Activated CD4-positive, alpha-beta T cell treated with anti-CD3 and anti-CD28 coated beads, Interleukin-2, amount 10 ng/mL, durations not matched to agents 7 days and 5 days (primary cell): Measurements from ENCODE around the gene KIAA0319L. TPM values are rescaled to one million over a fixed set of nuclear protein-coding genes. Genes with fewer than 3 reads are reported as not detected.

Source experiments
- CTCF ChIA-PET: fragments of 350-600 bp; sonication (Branson Sonifier 250); formaldehyde crosslinking; loops from one replicate; lab custom pipeline; 2021; ENCODE audit warnings: antibody characterized with exemption; lab: Charles Lee
- POLR2A ChIA-PET: fragments of 350-600 bp; sonication (Branson Sonifier 250); formaldehyde crosslinking; loops from one replicate; lab custom pipeline; 2021; ENCODE audit warnings: antibody characterized with exemption; lab: Charles Lee
- DNase-seq: peaks from one replicate; pipeline ENCODE4 v3.0.0-alpha.2; 2020
- H3K27ac Mint-ChIP-seq: one replicate; pipeline ENCODE4 v1.8.0; 2021; ENCODE audit warnings: mild to moderate bottlenecking, moderate library complexity, mixed read lengths
- H3K27me3 Mint-ChIP-seq: one replicate; pipeline ENCODE4 v1.8.0; 2021; ENCODE audit warnings: mixed read lengths
- H3K36me3 Mint-ChIP-seq: one replicate; pipeline ENCODE4 v1.8.0; 2021; ENCODE audit warnings: low read depth, mixed read lengths
- H3K4me1 Mint-ChIP-seq: one replicate; pipeline ENCODE4 v1.8.0; 2021; ENCODE audit warnings: mixed read lengths
- H3K4me3 Mint-ChIP-seq: one replicate; pipeline ENCODE4 v1.8.0; 2021; ENCODE audit warnings: mild to moderate bottlenecking, moderate library complexity, mixed read lengths
- H3K9me3 Mint-ChIP-seq: one replicate; pipeline ENCODE4 v1.8.0; 2021; ENCODE audit warnings: mixed read lengths
- total RNA-seq, 2 experiments: library from RNA; stranded (reverse); gene quantifications; one replicate each; pipeline ENCODE4 v1.2.3, GENCODE V29; 2021

KIAA0319L gene
- total RNA-seq, 2 experiments from 2014 or later, result 37.6 to 46.3 TPM

GRCh38 chr1:35518183-35518582 is 39.0 kb downstream of the KIAA0319L start:
- DNase-seq, result no peak
- peaks cover 47% of the 10 kb centered on the region for H3K36me3 Mint-ChIP-seq
- no peak overlapping the region for H3K4me3 Mint-ChIP-seq
- peaks cover 6% of the 10 kb centered on the region for H3K4me1 Mint-ChIP-seq
- no peak overlapping the region for H3K27ac Mint-ChIP-seq
- ChIA-PET CTCF (interaction anchor here (1.2 kb wide), 1 partner anchor 18 kb away, joined by 3 read pairs; no protein-coding TSS in a partner anchor), POLR2A (no interaction called here)
- H3K27me3 Mint-ChIP-seq, result no peaks in the 10 kb centered on the region
- peaks cover 33% of the 10 kb centered on the region for H3K9me3 Mint-ChIP-seq

DNA sequence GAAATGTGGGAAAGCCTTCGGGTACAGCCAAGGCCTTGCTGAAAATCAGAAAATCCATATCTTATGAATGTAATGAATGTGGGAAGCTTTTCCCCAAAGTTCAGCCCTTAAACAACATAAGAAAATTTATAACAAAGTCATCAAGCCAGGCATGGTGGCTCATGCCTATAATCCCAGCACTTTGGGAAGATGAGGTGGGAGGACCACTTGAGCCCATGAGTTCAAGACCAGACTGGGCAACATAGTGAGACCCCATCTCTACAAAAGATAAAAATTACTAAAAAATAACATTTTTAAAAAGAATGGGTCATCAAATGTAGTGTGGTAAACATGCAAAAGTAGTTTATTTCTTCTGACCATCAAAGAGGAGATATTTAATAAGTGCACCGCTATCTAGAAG is 45.9 kb downstream of the KIAA0319L start:
- CTCF ChIA-PET, result interaction anchor here (0.6 kb wide), 2 partner anchors 38 to 59 kb away, joined by 3 to 5 read pairs; no protein-coding TSS in a partner anchor
- H3K4me3 Mint-ChIP-seq, result no peak overlapping the region
- no peak for DNase-seq
- no peaks in the 10 kb centered on the region for H3K27me3 Mint-ChIP-seq
- H3K9me3 Mint-ChIP-seq, result peaks cover 14% of the 10 kb centered on the region
- H3K4me1 Mint-ChIP-seq, result peaks cover 34% of the 10 kb centered on the region
- POLR2A ChIA-PET, result no interaction called here
- H3K36me3 Mint-ChIP-seq, result peaks cover 48% of the 10 kb centered on the region
- H3K27ac Mint-ChIP-seq, result no peak overlapping the region

GRCh38 chr1:35509558-35509957 is 47.6 kb downstream of the KIAA0319L start:
- Mint-ChIP-seq H3K27me3 (no peaks in the 10 kb centered on the region), H3K4me3 (no peak overlapping the region), H3K36me3 (peaks cover 44% of the 10 kb centered on the region), H3K9me3 (peaks cover 2% of the 10 kb centered on the region), H3K27ac (no peak overlapping the region), H3K4me1 (peaks cover 51% of the 10 kb centered on the region)
- POLR2A ChIA-PET, result no interaction called here
- CTCF ChIA-PET, result interaction anchor here (1.2 kb wide), 1 partner anchor 28 kb away, joined by 4 read pairs; no protein-coding TSS in a partner anchor
- no peak for DNase-seq

DNA sequence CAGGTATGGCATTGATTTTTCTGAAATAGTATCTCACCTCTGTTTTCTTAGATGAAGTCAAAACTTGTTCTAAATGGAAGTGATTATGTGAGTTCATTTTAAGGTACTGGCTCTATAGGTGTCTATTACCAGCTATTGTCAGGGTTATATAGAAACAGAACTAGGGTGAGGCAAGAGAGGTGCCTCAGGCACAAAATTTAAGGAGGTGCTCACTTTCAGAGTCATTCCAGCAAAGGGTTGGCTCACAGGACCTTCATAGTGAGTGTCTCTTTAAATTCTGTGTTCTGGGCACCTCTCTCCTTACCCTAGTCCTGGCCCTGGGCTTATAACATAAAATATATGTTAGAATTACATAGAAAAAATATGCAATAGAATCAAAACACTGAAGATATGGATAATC is 49.3 kb downstream of the KIAA0319L start:
- Mint-ChIP-seq H3K9me3 (peaks cover 2% of the 10 kb centered on the region), H3K4me3 (no peak overlapping the region), H3K27me3 (no peaks in the 10 kb centered on the region), H3K4me1 (peaks cover 57% of the 10 kb centered on the region), H3K36me3 (peaks cover 51% of the 10 kb centered on the region), H3K27ac (peak overlapping the region; percentile 93)
- ChIA-PET POLR2A (no interaction called here), CTCF (interaction anchor here (1.1 kb wide), 1 partner anchor 15 kb away, joined by 3 read pairs; no protein-coding TSS in a partner anchor)
- no peak for DNase-seq

DNA sequence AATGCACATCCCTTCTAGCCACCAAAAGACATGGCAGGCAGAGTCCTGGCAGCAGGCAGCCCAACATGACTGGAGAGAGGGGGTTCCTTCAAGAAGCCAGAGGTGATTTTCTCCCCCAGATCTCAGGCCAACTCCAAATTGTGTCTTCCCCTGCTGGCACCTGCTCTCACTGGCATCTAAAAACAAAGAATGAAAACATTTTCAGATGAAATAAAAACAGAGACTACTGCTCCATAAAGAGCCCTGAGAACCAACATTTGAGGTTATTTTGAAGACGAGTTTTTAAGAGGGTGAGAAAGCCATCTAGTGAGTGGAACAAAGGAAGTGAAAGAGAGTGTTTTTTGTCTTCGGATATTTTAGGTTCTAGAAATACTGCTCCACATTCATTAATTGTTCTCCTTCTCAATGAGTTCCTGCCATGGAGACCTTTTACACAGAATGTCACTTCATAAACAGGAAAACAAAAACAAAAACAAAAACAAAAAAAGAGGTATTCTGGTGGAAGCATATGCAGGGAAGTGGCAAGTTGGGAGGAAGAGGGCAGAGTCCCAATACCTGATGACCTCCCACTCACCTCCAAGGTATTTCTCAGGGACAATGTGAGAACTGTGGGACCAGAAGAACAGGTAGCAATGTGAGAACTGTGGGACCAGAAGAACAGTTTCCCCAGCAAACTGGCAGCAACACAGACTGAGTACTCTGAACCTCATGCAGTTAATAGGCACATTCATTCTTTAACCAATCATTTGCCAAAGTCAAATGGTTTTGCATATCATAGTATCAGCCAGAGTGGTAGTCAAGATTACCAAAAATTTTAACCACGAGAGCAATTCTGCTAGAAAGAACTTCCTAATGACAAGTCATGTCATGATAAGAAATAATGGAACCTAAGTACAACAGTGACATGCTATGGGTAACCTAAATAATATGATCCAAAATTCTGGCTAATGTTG is 50.0 kb downstream of the KIAA0319L start:
- Mint-ChIP-seq H3K36me3 (peaks cover 57% of the 10 kb centered on the region), H3K27me3 (no peaks in the 10 kb centered on the region), H3K27ac (peak overlapping the region; percentile 93), H3K4me1 (peaks cover 64% of the 10 kb centered on the region), H3K9me3 (peaks cover under 1% of the 10 kb centered on the region), H3K4me3 (peak overlapping the region; percentile 44)
- DNase-seq, result peak; percentile 14
- ChIA-PET POLR2A (interaction anchor here (0.9 kb wide), 1 partner anchor 30 kb away, joined by 3 read pairs; no protein-coding TSS in a partner anchor), CTCF (interaction anchor here (1.1 to 3.0 kb wide), 4 partner anchors 12 to 56 kb away, joined by 3 to 13 read pairs (median 4); no protein-coding TSS in a partner anchor)

DNA sequence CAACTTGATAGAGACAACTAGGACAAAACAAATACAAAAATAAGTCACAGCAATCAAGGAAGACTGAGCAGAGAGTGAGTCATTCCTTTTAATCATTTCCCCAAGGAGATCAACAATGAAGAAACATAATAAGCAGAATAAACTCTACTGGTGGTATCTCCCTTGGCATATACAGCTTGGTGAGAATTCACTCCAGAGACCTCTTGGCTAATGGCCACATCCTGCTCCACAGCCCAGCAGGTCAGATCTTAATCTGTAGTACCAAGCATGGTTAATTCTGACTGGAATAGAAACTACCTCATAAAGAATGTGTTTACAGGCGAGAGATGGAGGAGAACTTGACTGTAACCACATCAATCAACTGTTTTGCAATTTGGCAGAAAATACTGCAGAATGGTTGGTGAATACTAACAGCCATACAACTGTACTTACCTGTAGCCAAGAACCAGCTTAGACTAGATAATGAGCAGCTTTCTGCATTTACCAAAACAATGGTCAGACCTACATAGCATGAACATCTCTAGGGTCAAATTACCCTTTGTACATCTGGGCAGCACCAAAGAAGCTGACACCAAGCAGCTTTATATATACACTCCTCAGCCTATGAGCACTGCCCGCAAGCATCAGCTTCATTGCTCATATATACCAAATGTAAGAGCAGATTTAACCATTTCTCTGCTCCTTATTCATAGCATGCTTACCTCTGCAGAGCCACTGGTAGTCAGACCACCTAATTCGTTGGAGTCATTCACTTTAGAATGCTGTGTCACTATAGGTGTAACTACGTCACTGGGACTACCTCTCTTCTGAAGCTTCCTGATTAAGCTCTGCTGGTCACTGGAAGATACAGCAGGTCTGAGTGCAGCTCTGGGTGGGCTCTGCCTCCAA is 51.0 kb downstream of the KIAA0319L start:
- H3K36me3 Mint-ChIP-seq, result peaks cover 60% of the 10 kb centered on the region

DNA sequence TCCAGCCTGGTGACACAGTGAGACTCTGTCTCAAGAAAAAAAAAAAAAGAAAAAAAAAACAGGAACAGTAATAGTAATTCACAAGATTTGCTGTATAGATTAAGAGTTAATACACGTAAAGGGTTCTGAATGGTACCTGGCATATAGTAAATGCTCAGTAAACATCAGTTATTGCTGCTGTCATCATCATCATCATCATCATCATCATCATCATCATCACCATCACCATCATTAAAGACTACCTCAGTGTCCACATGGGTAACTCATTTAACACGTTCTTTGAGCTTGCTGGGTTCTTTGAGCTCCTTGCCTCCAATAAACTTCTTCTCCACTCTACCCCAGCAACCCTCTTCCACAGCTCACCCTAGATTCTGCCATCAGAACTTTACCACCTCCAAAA is 55.0 kb downstream of the KIAA0319L start:
- H3K9me3 Mint-ChIP-seq, result no peaks in the 10 kb centered on the region
- CTCF ChIA-PET, result interaction anchor here (0.6 kb wide), 1 partner anchor 13 kb away, joined by 3 read pairs; no protein-coding TSS in a partner anchor
- peaks cover 69% of the 10 kb centered on the region for H3K4me1 Mint-ChIP-seq

More for the DNA sequence above, 51.0 kb downstream of the KIAA0319L start:
- ChIA-PET POLR2A (interaction anchor here (0.6 to 0.9 kb wide), 2 partner anchors 31 to 45 kb away, joined by 3 to 4 read pairs; no protein-coding TSS in a partner anchor), CTCF (interaction anchor here (1.1 to 3.0 kb wide), 4 partner anchors 11 to 55 kb away, joined by 3 to 13 read pairs (median 4); no protein-coding TSS in a partner anchor)
- H3K27ac Mint-ChIP-seq, result peak overlapping the region; percentile 93
- no peaks in the 10 kb centered on the region for H3K27me3 Mint-ChIP-seq
- DNase-seq, result peak; percentile 78
- H3K4me1 Mint-ChIP-seq, result peaks cover 67% of the 10 kb centered on the region
- H3K4me3 Mint-ChIP-seq, result peak overlapping the region; percentile 44
- H3K9me3 Mint-ChIP-seq, result no peaks in the 10 kb centered on the region

GRCh38 chr1:35500439-35500838 is 56.8 kb downstream of the KIAA0319L start:
- Mint-ChIP-seq H3K27ac (peak overlapping the region; percentile 84), H3K36me3 (peaks cover 51% of the 10 kb centered on the region), H3K4me3 (no peak overlapping the region), H3K27me3 (no peaks in the 10 kb centered on the region), H3K9me3 (no peaks in the 10 kb centered on the region), H3K4me1 (peaks cover 51% of the 10 kb centered on the region)
- DNase-seq, result no peak
- ChIA-PET CTCF (interaction anchor here (0.6 to 2.0 kb wide), 3 partner anchors 25 to 237 kb away, joined by 3 to 6 read pairs (median 3); no protein-coding TSS in a partner anchor), POLR2A (no interaction called here)

More for the DNA sequence above, 55.0 kb downstream of the KIAA0319L start:
- POLR2A ChIA-PET, result no interaction called here
- no peak overlapping the region for H3K4me3 Mint-ChIP-seq
- H3K27me3 Mint-ChIP-seq, result no peaks in the 10 kb centered on the region
- no peak for DNase-seq
- peaks cover 61% of the 10 kb centered on the region for H3K36me3 Mint-ChIP-seq
- H3K27ac Mint-ChIP-seq, result no peak overlapping the region

GRCh38 chr1:35499652-35500176 is 57.5 kb downstream of the KIAA0319L start:
- ChIA-PET CTCF (interaction anchor here (0.6 to 2.0 kb wide), 6 partner anchors 11 to 238 kb away, joined by 3 to 6 read pairs (median 3); no protein-coding TSS in a partner anchor), POLR2A (interaction anchor here (0.6 kb wide), 1 partner anchor 17 kb away, joined by 4 read pairs; no protein-coding TSS in a partner anchor)
- H3K9me3 Mint-ChIP-seq, result no peaks in the 10 kb centered on the region
- H3K27me3 Mint-ChIP-seq, result no peaks in the 10 kb centered on the region
- H3K4me3 Mint-ChIP-seq, result peak overlapping the region; percentile 22
- H3K36me3 Mint-ChIP-seq, result peaks cover 45% of the 10 kb centered on the region
- peak; percentile 65 for DNase-seq
- H3K27ac Mint-ChIP-seq, result peak overlapping the region; percentile 84
- H3K4me1 Mint-ChIP-seq, result peaks cover 45% of the 10 kb centered on the region

DNA sequence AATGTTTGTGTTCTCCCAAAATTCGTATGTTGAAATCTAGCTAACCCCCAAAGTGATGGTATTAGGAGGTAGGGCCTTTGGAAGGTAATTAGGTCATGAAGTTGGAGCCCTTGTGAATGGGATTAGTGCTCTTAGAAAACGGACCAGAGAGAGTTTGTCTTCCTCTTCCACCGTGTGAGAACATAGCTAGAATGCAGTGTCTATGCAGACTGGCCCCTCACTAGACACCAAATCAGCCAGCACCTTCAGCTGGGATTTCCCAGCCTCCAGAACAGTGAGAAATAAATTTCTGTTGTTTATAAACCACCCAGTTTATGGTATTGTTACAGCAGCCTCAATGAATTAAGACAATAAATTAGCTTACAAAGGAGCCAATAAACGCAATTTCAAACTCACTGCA is 58.0 kb downstream of the KIAA0319L start:
- Mint-ChIP-seq H3K27ac (peak overlapping the region; percentile 84), H3K4me1 (peaks cover 41% of the 10 kb centered on the region), H3K4me3 (peak overlapping the region; percentile 22), H3K9me3 (no peaks in the 10 kb centered on the region), H3K36me3 (peaks cover 45% of the 10 kb centered on the region), H3K27me3 (no peaks in the 10 kb centered on the region)
- POLR2A ChIA-PET, result interaction anchor here (0.6 kb wide), 1 partner anchor 16 kb away, joined by 4 read pairs; no protein-coding TSS in a partner anchor
- CTCF ChIA-PET, result interaction anchor here (0.8 to 2.0 kb wide), 5 partner anchors 10 to 79 kb away, joined by 3 to 6 read pairs (median 3); no protein-coding TSS in a partner anchor
- no peak for DNase-seq

GRCh38 chr1:35497571-35497970 is 59.6 kb downstream of the KIAA0319L start:
- peaks cover 33% of the 10 kb centered on the region for H3K4me1 Mint-ChIP-seq
- ChIA-PET CTCF (no interaction called here), POLR2A (no interaction called here)
- no peak for DNase-seq
- H3K9me3 Mint-ChIP-seq, result no peaks in the 10 kb centered on the region
- H3K27me3 Mint-ChIP-seq, result no peaks in the 10 kb centered on the region
- H3K27ac Mint-ChIP-seq, result no peak overlapping the region
- H3K36me3 Mint-ChIP-seq, result peaks cover 41% of the 10 kb centered on the region
- H3K4me3 Mint-ChIP-seq, result no peak overlapping the region
